ENCODE results near the gene ZFP69.
"Not testable (repeated sequence)": the region's sequence is repeated elsewhere in the genome, so short reads cannot be mapped to it uniquely, and the experiment has no call there.

Gene ZFP69

GRCh38 chr1:40476924-40477677, at the start of gene ZFP69:
ZFP69 (plus strand) TSS chr1:40477290; CDS start chr1:40479362, 2,072 bp downstream.
- DNase-seq = peak; percentile 86

- DNase-seq = no peak
Observed at GRCh38 chr1:40431385-40431784, 45.7 kb upstream of the ZFP69 start.

GRCh38 chr1:40432644-40433390, 44.3 kb upstream of the ZFP69 start:
- DNase-seq = no peak

DNA sequence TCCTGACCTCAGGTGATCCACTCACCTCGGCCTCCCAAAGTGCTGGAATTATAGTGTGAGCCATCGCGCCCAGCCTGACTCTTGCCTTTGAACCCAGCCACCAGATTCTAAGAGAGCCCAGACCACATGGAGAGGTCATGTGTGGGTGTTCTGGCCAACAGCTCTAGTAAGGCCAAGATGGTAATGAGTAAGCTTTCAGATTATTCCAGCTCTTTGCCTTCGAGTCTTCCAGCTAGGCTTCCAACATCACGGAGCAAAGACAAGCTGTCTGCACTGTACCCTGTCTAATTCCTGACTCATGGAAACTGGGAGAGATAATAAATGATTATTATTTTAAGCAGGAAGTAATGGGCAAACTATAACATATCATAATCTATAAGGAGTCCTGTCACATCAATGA, 41.6 kb upstream of the ZFP69 start:
- no peak for DNase-seq

GRCh38 chr1:40435876-40436275, 41.2 kb upstream of the ZFP69 start:
- DNase-seq = no peak

DNA sequence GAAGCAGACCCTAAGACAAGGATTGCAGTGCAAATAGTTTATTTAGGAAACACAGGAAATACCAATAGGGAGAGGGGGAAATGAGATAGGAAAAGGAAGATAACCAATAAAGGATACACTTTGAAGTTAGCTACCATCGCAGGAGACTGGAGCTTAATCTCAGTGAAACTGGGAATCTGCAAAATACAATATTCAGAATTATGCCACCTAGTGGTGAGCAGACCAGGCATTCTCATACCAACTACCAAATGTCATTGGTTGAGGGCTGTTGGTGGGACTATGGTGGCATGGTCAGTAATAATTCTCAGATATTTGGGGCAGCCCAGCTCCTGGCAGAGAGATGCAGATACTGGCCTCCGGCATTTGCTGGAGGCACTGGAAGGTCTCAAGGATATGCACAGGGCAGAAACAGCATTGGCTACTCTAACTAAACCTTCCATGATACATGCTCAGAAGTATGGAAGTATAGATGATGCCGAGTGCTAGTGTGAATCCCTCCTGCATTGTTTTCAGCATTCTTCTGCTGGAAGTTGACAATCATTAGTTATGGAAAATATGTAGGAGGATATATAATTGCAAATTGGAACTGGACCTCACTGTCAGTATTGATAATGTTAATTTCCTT, 38.6 kb upstream of the ZFP69 start:
- DNase-seq = peak; percentile 32

- DNase-seq = no peak
Observed at GRCh38 chr1:40439247-40439646, 37.8 kb upstream of the ZFP69 start.

GRCh38 chr1:40449684-40450494, 27.2 kb upstream of the ZFP69 start, which contains the start of gene ZFP69B:
ZFP69B (plus strand) TSS chr1:40450476; CDS start chr1:40450962, 486 bp downstream.
- DNase-seq = peak; percentile 91

- peak; percentile 56 for DNase-seq
Observed at GRCh38 chr1:40450495-40451237, 26.4 kb upstream of the ZFP69 start.

- DNase-seq = no peak
Observed at GRCh38 chr1:40451238-40451585, 25.9 kb upstream of the ZFP69 start.

DNA sequence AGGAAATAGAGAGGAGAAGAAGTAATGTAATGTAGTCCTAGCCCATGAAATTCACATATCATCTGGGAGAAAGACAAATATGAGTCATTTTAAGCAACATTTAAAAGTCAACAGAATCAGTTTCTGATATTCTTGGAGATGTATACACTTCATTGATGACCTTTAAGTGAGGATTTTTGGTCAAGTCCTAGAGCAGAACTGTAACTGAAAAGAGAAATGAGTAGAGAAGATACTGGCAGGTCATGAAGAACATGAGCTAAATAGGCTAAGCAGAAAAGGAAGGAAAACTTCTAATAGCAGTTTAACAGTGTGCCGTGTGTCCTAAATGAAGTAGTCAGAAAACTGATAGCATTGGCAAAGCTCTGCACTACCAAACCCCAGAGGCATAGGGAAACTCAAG, 22.2 kb upstream of the ZFP69 start:
- no peak for DNase-seq

- DNase-seq = no peak
Observed at GRCh38 chr1:40462956-40463590, 14.0 kb upstream of the ZFP69 start.

DNA sequence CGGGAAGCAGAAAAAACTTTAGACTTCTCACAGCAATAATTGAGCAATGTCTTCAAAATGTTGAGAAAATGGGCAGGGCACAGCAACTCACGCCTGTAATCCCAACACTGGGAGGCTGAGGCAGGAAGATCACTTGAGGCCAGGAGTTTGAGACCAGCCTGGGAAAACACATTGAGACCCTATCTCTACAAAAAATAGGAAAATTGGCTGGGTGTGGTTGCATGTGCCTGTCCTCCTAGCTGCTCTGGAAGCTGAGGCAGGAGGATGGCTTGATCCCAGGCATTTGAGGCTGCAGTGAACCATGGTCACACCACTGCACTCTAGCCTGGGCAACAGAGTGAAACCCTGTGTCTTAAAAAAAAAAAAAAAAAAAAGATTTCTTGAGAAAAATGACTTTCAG, 7.8 kb upstream of the ZFP69 start:
- DNase-seq = no peak

DNA sequence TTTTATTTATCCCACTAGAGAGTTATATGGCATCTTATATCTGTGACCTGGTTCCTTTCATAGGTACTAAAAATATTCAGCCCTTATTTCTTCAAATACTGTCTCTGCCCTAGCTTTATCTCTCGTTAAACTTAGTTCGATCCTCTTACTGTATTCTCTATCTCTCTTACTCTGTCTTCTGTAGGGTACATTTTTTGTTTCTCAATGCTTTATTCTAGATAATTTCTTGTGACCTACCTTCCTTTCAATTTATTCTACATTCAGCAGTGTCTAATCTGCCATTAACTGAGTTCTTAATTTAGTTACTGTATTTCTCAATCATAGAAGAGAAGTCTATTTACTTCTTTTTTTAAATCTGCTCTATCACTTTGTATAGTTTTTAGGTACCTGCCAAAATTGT, 1.8 kb upstream of the ZFP69 start:
- DNase-seq = no peak

- DNase-seq = peak; percentile 41
Observed at GRCh38 chr1:40477678-40478053, 576 bp downstream of the ZFP69 start.

DNA sequence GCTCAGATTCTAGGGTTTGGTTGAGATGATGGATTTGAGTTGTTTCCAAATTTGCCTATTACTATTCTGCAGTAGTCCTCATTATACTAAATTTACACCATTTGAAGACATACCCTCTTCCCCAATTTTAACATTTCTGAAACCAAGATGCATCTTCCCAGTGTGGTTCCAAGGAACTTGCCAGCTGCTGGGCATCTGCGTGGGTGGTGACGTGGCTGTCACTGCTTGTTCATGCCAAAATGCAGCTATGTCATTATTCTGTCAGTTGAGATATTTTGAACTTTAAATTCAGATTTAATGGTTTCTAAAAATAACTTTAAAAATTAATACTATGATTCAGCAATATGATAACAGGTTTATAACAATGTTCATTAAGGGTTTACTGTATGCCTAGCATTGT, 1.2 kb downstream of the ZFP69 start:
- DNase-seq = no peak

DNA sequence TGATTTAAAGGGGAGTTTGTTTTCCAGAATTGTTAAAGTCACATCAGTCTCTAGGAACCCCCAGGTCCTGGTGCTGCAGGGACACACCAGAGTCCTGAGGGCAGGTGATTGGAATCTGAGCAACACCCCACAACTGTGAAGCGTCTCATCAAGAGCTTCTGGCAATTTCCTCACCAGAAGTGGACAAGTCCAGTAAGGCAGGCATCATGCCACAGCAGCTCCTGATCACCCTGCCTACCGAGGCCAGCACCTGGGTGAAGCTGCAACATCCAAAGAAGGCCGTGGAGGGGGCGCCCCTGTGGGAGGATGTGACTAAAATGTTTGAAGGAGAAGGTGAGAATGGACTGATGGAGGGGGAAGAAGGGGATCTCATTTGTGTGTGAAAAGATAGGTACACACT, 2.1 kb downstream of the ZFP69 start:
- DNase-seq = no peak

DNA sequence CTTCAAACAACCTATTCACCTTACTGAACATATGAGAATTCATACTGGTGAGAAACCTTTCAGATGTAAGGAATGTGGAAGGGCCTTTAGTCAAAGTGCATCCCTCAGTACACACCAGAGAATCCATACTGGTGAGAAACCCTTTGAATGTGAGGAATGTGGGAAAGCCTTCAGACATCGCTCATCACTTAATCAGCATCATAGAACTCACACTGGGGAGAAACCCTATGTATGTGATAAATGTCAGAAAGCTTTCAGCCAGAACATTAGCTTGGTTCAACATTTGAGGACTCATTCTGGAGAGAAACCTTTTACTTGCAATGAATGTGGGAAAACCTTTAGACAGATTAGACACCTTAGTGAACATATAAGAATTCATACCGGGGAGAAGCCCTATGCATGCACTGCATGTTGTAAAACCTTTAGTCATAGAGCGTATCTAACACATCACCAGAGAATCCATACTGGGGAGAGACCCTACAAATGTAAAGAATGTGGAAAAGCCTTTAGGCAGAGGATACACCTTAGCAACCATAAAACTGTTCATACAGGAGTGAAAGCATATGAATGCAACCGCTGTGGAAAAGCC, 18.3 kb downstream of the ZFP69 start:
- DNase-seq = no peak

DNA sequence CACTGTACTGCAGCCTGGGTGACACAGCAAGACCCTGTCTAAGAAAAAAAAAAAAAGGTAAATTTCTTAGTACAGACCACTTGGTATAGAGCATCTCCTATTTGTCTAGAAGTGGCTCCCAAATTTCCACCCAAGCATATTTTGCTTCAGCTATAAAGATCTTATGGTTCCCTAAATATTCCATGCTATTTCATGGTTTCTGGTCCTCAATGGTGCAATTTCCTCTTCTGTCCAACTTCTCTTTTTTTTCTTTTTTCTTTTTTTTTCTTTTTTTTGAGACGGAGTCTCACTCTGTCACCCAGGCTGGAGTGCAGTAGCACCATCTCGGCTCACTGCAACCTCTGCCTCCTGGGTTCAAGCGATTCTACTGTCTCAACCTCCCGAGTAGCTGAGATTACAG, 25.6 kb downstream of the ZFP69 start:
- not testable (repeated sequence) for DNase-seq

GRCh38 chr1:40507973-40508372, 30.9 kb downstream of the ZFP69 start:
- no peak for DNase-seq

All from NCI-H69 (cell line).